Fibroblast of pulmonary artery (primary cell): ENCODE results near the gene ZFYVE27.
A peak's percentile ranks its signal among the peaks of the same experiment; 100 is the strongest.

Experiments used
- DNase-seq: peaks from one replicate; pipeline ENCODE4 v3.0.0-alpha.2; 2010; ENCODE audit warnings: low read depth
- H3K4me3 ChIP-seq: replicated peaks from 2 replicates; pipeline ENCODE4 v1.5.1; 2011; ENCODE audit warnings: low read depth, mild to moderate bottlenecking, control low read depth, low read length, moderate library complexity
- TF ChIP-seq, protein P1 (sequence below): IDR thresholded peaks from 2 replicates; pipeline ENCODE4 v1.5.1; 2011; ENCODE audit warnings: mild to moderate bottlenecking, control low read depth, low read length, inconsistent platforms; ENCODE audit errors: missing control alignments

ZFYVE27 gene

DNA sequence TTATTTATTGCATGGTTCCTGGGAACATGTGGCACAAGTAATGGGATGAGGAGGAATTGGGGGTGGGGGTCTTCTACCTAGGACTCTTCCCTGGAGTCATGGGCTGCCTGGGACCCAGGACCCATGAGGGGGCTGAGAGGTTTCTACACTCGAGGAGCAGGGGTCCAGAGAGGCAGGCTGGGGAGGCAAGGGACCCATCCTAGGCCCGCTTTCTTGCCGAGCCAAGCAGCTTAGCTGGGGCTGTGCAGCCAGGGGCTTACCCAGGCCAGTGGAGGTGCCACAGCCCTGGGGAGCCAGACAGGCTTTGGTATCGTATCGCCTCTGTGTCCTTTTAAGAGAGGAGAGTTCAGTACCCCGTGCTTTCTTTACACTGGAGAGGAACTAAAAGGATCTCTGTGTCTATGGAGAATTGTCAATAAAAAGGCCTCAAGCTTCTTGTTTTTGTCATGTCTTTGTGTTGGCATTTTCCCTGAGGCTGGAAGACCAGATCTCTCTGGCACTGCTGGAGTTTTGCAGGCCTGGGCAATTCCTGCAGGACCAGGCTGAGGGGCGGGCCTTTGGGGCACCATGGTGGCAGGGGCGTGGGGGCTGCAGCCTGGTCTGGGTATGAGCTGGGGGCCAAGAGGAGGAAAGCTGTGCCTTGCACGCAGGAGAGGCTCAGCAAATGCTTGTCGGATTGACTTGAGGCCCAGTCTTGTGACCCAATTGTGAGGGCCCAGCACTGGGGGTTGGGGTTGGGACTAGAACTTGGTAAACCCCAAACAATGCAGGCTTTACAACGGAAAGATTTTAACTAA is 23.7 kb downstream of the ZFYVE27 start:
- H3K4me3 ChIP-seq, result no peak overlapping the region

DNA sequence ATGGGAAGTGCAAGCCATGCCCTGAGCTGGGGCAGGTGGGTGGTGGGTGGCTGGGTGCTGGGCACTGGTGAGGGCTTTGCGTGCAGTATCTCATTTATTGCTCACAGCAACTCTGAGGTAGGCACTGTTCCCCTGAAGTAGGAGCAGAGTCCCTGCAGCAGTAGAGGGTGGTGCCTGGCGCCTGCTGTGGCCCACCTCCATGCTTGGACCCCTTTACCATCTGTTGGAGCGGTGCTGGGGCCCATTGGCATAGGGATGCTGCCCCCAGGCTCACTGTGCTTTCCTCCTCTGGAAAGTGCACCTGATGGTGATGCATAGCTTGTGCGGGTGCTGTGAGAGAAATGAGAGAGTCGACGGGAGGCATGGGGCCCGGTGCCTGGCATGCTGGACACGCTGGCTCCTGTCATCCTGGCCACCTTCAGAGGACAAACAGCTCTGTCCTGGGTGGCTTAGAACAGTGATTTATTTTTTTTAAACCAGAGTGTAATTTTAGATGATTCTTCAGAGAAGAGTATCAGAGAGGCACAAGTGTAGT is 24.5 kb downstream of the ZFYVE27 start:
- DNase-seq, result no peak
- TF ChIP-seq, protein P1, sequence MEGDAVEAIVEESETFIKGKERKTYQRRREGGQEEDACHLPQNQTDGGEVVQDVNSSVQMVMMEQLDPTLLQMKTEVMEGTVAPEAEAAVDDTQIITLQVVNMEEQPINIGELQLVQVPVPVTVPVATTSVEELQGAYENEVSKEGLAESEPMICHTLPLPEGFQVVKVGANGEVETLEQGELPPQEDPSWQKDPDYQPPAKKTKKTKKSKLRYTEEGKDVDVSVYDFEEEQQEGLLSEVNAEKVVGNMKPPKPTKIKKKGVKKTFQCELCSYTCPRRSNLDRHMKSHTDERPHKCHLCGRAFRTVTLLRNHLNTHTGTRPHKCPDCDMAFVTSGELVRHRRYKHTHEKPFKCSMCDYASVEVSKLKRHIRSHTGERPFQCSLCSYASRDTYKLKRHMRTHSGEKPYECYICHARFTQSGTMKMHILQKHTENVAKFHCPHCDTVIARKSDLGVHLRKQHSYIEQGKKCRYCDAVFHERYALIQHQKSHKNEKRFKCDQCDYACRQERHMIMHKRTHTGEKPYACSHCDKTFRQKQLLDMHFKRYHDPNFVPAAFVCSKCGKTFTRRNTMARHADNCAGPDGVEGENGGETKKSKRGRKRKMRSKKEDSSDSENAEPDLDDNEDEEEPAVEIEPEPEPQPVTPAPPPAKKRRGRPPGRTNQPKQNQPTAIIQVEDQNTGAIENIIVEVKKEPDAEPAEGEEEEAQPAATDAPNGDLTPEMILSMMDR, result no peak
- H3K4me3 ChIP-seq, result no peak overlapping the region

More for the DNA sequence above, 23.7 kb downstream of the ZFYVE27 start:
- no peak for DNase-seq
- TF ChIP-seq, protein P1, result no peak

DNA sequence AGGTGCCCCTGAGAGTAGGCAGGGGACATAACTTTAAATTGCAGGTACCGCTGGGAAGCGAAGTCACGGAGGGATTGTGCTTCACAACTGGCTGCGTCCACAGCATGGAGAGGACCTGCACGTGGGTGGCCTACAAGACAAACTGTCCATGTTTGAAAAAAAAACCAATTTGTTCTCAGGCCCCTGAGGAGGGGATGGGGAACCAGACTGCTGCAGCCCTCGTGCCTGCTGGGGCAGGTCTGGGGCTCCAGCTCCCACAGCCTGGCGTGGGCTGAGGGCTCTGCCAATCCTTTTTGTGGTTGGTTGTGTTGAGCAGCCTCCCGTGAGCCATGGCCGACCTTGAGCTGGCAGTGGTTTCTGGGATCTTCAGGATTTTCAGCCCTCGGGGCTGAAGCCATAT is 25.1 kb downstream of the ZFYVE27 start:
- TF ChIP-seq, protein P1, result no peak
- DNase-seq, result no peak
- no peak overlapping the region for H3K4me3 ChIP-seq

DNA sequence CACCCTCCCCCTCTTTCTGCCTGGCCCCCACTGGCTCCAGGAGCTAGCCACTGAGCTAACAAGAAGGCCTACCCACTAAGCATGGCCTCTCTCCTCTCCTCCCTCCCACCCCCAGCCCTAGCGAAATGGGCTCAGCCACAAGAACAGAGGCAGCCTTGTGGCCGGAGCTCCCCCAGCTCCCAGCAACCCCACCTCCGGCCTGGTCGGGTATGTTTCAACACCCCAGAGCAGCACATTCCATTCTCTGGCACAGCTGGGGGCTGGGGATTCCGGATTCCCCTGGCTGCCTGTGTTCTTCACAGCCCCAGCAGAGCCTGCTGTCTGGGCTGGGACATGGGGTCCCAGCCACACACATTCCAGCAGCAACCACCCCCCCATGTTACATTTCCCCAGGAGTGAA is 25.9 kb downstream of the ZFYVE27 start:
- DNase-seq, result peak; percentile 12
- TF ChIP-seq, protein P1, result no peak
- no peak overlapping the region for H3K4me3 ChIP-seq

DNA sequence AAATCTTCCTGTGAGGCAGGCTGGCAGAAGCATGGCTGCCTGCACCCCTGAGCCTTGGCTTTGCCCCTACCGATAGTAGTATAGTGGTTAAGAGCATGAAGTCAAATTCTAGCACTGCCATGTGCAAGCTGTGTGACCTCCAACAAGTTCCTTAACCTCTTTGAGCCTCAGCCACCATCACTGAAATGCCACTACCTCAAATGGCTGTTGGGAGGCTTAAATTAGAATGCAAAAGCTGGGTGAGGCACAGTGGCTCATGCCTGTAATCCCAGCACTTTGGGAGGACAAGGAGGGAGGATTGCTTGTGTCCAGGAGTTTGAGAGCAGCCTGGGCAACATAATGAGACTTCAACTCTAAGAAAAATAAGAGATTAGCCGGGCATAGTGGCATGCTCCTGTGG is 26.5 kb downstream of the ZFYVE27 start:
- TF ChIP-seq, protein P1, result no peak

DNA sequence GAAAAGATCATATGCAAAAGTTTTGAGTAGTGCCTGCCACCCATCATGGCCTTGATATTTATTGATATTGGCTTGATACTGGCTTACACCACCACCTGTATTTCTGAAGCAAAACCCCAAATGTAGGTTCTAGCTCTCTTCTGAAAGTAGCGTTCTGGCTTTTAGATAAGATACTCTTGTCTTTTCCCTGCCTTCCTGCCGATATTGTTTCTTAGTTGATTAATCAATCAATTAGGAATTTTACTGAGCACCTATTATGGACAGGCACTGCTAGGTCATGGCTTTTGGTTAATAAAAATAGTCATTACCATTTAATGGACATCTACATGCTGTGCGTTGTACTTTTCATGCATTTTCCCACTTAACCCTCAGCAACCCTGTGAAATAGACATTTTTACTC is 27.0 kb downstream of the ZFYVE27 start:
- no peak overlapping the region for H3K4me3 ChIP-seq
- TF ChIP-seq, protein P1, result no peak
- DNase-seq, result no peak

More for the DNA sequence above, 26.5 kb downstream of the ZFYVE27 start:
- DNase-seq, result no peak
- no peak overlapping the region for H3K4me3 ChIP-seq
